ENCODE data around the gene RNF227. TPM values are rescaled to one million over a fixed set of nuclear protein-coding genes. Genes with fewer than 3 reads are reported as not detected.

The RNF227 gene
- total RNA-seq, 4 donors from 2014 or later, result 0.75 to 3.4 (median 2.7) TPM; not detected in 1

DNA sequence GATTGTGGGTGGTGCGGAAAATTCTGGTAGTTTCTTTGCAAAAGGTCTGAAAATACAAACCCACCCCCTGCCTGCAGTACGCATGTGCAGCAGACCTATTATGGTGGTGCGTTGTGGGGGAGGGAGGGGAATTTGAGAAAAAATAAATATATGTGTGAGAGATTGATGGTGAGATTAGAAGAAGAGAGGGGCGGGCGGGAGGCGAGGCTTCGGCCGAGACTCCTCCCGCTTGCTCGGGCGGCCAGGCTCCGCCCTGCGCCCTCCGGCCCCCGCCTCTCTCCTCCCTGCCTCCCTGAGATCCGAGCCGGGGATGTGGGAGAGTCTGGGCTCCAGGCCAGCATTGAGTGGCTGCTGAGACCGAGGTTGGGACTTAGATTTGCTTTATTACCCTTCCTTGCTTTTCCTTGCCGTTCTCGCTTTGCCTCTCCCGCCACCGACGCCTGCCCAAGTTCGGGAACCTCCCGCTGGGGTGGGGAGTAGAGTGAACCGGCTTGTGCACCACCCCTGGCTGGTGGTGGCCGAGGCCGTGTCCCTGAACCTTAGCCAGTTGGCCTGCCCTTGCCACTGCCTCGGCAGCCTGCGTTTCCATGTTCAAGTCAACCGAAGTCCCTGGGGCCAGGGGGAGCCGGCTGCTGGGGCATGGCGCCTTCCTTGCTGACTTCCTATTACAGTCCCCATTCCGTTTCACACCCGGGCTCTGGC, 28.5 kb downstream of the RNF227 start:
- Histone ChIP-seq H3K4me1 (peaks cover 39 to 61% (median 54%) of the 10 kb centered on the region in 4 donors), H3K27me3 (no peaks in the 10 kb centered on the region), H3K9me3 (no peaks in the 10 kb centered on the region), H3K4me3 (peak overlapping the region; percentile 9 to 85 (median 80)), H3K27ac (peak overlapping the region; percentile 93 to 99 (median 96)), H3K36me3 (peaks cover 0 to 5% (median 0%) of the 10 kb centered on the region in 4 donors)
- in situ Hi-C loops (cut with MboI; ENCODE audit: low pct_ligation_motif_present in 1 of 4, low pct_unique_long_range_greater_than_20kb in 1 of 4, low sequenced_read_pairs in 3 of 4) (no loop called here), intact Hi-C loops (cut with DNase I; ENCODE audit: low total_unique reads) (no loop called here)
- TF ChIP-seq POLR2A (IDR thresholded peaks at IDR 0.05) (peak; percentile 55), POLR2AphosphoS5 (IDR thresholded peaks at IDR 0.05) (peak; percentile 70 to 76 (median 73))
- TF ChIP-seq, protein P1, sequence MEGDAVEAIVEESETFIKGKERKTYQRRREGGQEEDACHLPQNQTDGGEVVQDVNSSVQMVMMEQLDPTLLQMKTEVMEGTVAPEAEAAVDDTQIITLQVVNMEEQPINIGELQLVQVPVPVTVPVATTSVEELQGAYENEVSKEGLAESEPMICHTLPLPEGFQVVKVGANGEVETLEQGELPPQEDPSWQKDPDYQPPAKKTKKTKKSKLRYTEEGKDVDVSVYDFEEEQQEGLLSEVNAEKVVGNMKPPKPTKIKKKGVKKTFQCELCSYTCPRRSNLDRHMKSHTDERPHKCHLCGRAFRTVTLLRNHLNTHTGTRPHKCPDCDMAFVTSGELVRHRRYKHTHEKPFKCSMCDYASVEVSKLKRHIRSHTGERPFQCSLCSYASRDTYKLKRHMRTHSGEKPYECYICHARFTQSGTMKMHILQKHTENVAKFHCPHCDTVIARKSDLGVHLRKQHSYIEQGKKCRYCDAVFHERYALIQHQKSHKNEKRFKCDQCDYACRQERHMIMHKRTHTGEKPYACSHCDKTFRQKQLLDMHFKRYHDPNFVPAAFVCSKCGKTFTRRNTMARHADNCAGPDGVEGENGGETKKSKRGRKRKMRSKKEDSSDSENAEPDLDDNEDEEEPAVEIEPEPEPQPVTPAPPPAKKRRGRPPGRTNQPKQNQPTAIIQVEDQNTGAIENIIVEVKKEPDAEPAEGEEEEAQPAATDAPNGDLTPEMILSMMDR (IDR thresholded peaks at IDR 0.05), result no peak
- DNase-seq, result peak; percentile 94
- 0 to 1% methylated on average over 2 to 33 of the region's 35 CpGs for WGBS, 2 donors (ENCODE audit: low coverage in 1 of 2)

GRCh38 chr17:7887038-7887481, 29.0 kb downstream of the RNF227 start:
- no peak for DNase-seq
- WGBS, 2 donors (ENCODE audit: low coverage in 1 of 2), result 2 to 3% methylated on average over 7 to 8 of the region's 8 CpGs
- H3K4me1 ChIP-seq, result peaks cover 39 to 66% (median 59%) of the 10 kb centered on the region in 4 donors
- peaks cover 0 to 5% (median 0%) of the 10 kb centered on the region in 4 donors for H3K36me3 ChIP-seq
- in situ Hi-C loops (cut with MboI; ENCODE audit: low pct_ligation_motif_present in 1 of 4, low pct_unique_long_range_greater_than_20kb in 1 of 4, low sequenced_read_pairs in 3 of 4) (no loop called here), intact Hi-C loops (cut with DNase I; ENCODE audit: low total_unique reads) (no loop called here)
- peak overlapping the region in 3 of 4 donors; percentile 78 to 85 (median 83) for H3K4me3 ChIP-seq
- no peak for TF ChIP-seq POLR2AphosphoS5 (IDR thresholded peaks at IDR 0.05)
- no peak for TF ChIP-seq POLR2A (IDR thresholded peaks at IDR 0.05)
- TF ChIP-seq, protein P1 (IDR thresholded peaks at IDR 0.05), result peak in 3 of 5 experiments; percentile 7 to 29 (median 27)
- TF ChIP-seq EP300 (IDR thresholded peaks at IDR 0.05; ENCODE audit: low read depth), result no peak
- no peaks in the 10 kb centered on the region for H3K9me3 ChIP-seq
- peak overlapping the region; percentile 93 to 99 (median 96) for H3K27ac ChIP-seq
- no peaks in the 10 kb centered on the region for H3K27me3 ChIP-seq

GRCh38 chr17:7886227-7887037, 29.7 kb downstream of the RNF227 start:
- 0 to 4% methylated on average over 13 to 22 of the region's 30 CpGs for WGBS, 2 donors (ENCODE audit: low coverage in 1 of 2)
- TF ChIP-seq, protein P1 (IDR thresholded peaks at IDR 0.05), result no peak
- TF ChIP-seq POLR2A (IDR thresholded peaks at IDR 0.05) (no peak), EP300 (IDR thresholded peaks at IDR 0.05; ENCODE audit: low read depth) (no peak), POLR2AphosphoS5 (IDR thresholded peaks at IDR 0.05) (no peak)

More at GRCh38 chr17:7886227-7887037, 29.7 kb downstream of the RNF227 start:
- Histone ChIP-seq H3K27me3 (no peaks in the 10 kb centered on the region), H3K4me1 (peaks cover 39 to 73% (median 65%) of the 10 kb centered on the region in 4 donors), H3K27ac (peak overlapping the region; percentile 93 to 99 (median 96)), H3K9me3 (no peaks in the 10 kb centered on the region), H3K36me3 (peaks cover 0 to 2% (median 0%) of the 10 kb centered on the region in 4 donors), H3K4me3 (peak overlapping the region; percentile 70 to 85 (median 80))
- intact Hi-C loops (cut with DNase I; ENCODE audit: low total_unique reads), result no loop called here
- peak; percentile 51 for DNase-seq
- in situ Hi-C loops (cut with MboI; ENCODE audit: low pct_ligation_motif_present in 1 of 4, low pct_unique_long_range_greater_than_20kb in 1 of 4, low sequenced_read_pairs in 3 of 4), result no loop called here

All from transverse colon (tissue), 4 donors.